Endothelial cell of umbilical vein (primary cell): ENCODE results near the gene SERPINB11. TPM values are rescaled to one million over a fixed set of nuclear protein-coding genes. Genes with fewer than 3 reads are reported as not detected.

Experiments
- BruUV-seq: library from RNA; stranded (reverse); fragments of 400-500 nt; replicated peaks from 2 replicates; lab custom pipeline; 2021; lab: Mats Ljungman, UMichigan
- CTCF ChIA-PET: fragments of 300-600, 350-600 bp; sonication (Branson Sonifier 250); formaldehyde crosslinking; loops from one replicate; lab custom pipeline; 2021; ENCODE audit warnings: antibody characterized with exemption, inconsistent platforms; lab: Charles Lee
- POLR2A ChIA-PET: fragments of 300-600, 350-600 bp; sonication (Branson Sonifier 250); formaldehyde crosslinking; loops from one replicate; lab custom pipeline; 2021; ENCODE audit warnings: antibody characterized with exemption, inconsistent platforms; lab: Charles Lee
- DNase-seq: peaks from one replicate; pipeline ENCODE4 v3.0.0-alpha.2; 2011; ENCODE audit warnings: low read depth, low spot score
- FAIRE-seq: peaks from 2 replicates; lab custom pipeline; 2011; peaks lifted over from hg19 to GRCh38; lab: Jason Lieb, UNC
- H2AFZ ChIP-seq: 2 replicates; pipeline ENCODE4 v1.6.0; 2012; ENCODE audit warnings: low read depth, low read length, control low read depth, inconsistent platforms
- H3K27ac ChIP-seq: 2 replicates; pipeline ENCODE4 v1.5.1; 2011; ENCODE audit warnings: low read depth, mild to moderate bottlenecking, control low read depth, low read length, moderate library complexity; ENCODE audit not compliant: insufficient read depth
- H3K27me3 ChIP-seq, 2 experiments: 2 replicates each; pipeline versions ENCODE4 v1.6.0 to v1.6.1; 2011; ENCODE audit warnings: low read length in 2 of 2, mixed read lengths in 1 of 2; ENCODE audit not compliant: control insufficient read depth in 2 of 2, insufficient read depth in 2 of 2
- H3K36me3 ChIP-seq, 2 experiments: 2 replicates in 1 of 2; 3 replicates in 1 of 2; pipeline ENCODE4 v1.5.1; 2011; ENCODE audit warnings: low read length in 2 of 2, mild to moderate bottlenecking in 1 of 2, moderate library complexity in 1 of 2; ENCODE audit not compliant: control insufficient read depth in 2 of 2, insufficient read depth in 2 of 2; ENCODE audit errors: extremely low read depth in 1 of 2
- H3K4me1 ChIP-seq: 3 replicates; pipeline ENCODE4 v1.5.1; 2011; ENCODE audit warnings: mild to moderate bottlenecking, low read length; ENCODE audit not compliant: control insufficient read depth, insufficient read depth; ENCODE audit errors: extremely low read depth
- H3K4me2 ChIP-seq: 2 replicates; pipeline ENCODE4 v1.6.1; 2011; ENCODE audit warnings: low read length, control low read depth, mixed read lengths; ENCODE audit not compliant: insufficient read depth
- H3K4me3 ChIP-seq, 3 experiments: fragments of 200-600 bp in 1 of 3; sonication (generic), shearing (Covaris generic) in 1 of 3; replicated peaks in 1 of 3; 2 replicates each; pipeline ENCODE4 v1.5.1; 2011 to 2016; ENCODE audit warnings: control low read depth in 3 of 3, low read length in 3 of 3, mild to moderate bottlenecking in 2 of 3, inconsistent platforms in 1 of 3, low read depth in 1 of 3, moderate library complexity in 1 of 3; ENCODE audit not compliant: insufficient read depth in 1 of 3
- H3K79me2 ChIP-seq: 2 replicates; pipeline ENCODE4 v1.6.0; 2012; ENCODE audit warnings: low read length, inconsistent platforms; ENCODE audit not compliant: control insufficient read depth, insufficient read depth
- H3K9ac ChIP-seq: replicated peaks from 2 replicates; pipeline ENCODE3; 2011; ENCODE audit warnings: low read length, control low read depth; ENCODE audit not compliant: insufficient read depth; ENCODE audit errors: extremely low read depth
- H3K9me1 ChIP-seq: replicated peaks from 3 replicates; pipeline ENCODE4 v1.6.0; 2011; ENCODE audit warnings: mild to moderate bottlenecking, low read length; ENCODE audit not compliant: control insufficient read depth, insufficient read depth; ENCODE audit errors: extremely low read depth
- H3K9me3 ChIP-seq: replicated peaks from 2 replicates; pipeline ENCODE4 v1.5.1; 2012; ENCODE audit warnings: low read length, inconsistent platforms; ENCODE audit not compliant: control insufficient read depth, insufficient read depth
- H4K20me1 ChIP-seq: replicated peaks from 2 replicates; pipeline ENCODE3; 2011; ENCODE audit warnings: mild to moderate bottlenecking, low read length; ENCODE audit not compliant: control insufficient read depth, insufficient read depth; ENCODE audit errors: extremely low read depth
- CTCF ChIP-seq, 2 donors: IDR thresholded peaks; 1 replicate in 1 of 2; 2 replicates in 1 of 2; pipeline ENCODE4 v1.5.1; 2011; ENCODE audit warnings: low read length in 2 of 2, mild to moderate bottlenecking in 2 of 2, moderate library complexity in 2 of 2, control low read depth in 1 of 2, inconsistent platforms in 1 of 2, low read depth in 1 of 2; ENCODE audit not compliant: insufficient read depth in 1 of 2; ENCODE audit errors: extremely low read depth in 1 of 2
- EZH2 ChIP-seq: IDR thresholded peaks from 2 replicates; pipeline ENCODE4 v1.6.1; 2012; ENCODE audit warnings: borderline replicate concordance, low read depth, mild to moderate bottlenecking, moderate library complexity, low read length, inconsistent platforms; ENCODE audit not compliant: severe bottlenecking
- FOS ChIP-seq: IDR thresholded peaks from 2 replicates; pipeline ENCODE4 v1.6.1; 2011; ENCODE audit warnings: mild to moderate bottlenecking, low read length, moderate library complexity, borderline replicate concordance; ENCODE audit not compliant: insufficient read depth
- GATA2 ChIP-seq: IDR thresholded peaks from 2 replicates; pipeline ENCODE4 v1.7.0; 2011; ENCODE audit warnings: low read depth, mild to moderate bottlenecking, moderate library complexity, mixed read lengths, low read length; ENCODE audit not compliant: insufficient read length, insufficient read depth
- JUN ChIP-seq: IDR thresholded peaks from 2 replicates; pipeline ENCODE4 v1.6.1; 2011; ENCODE audit warnings: borderline replicate concordance, low read depth; ENCODE audit not compliant: insufficient read length, insufficient read depth
- MAX ChIP-seq: IDR thresholded peaks from 2 replicates; pipeline ENCODE4 v1.6.1; 2011; ENCODE audit not compliant: insufficient read depth, insufficient read length
- MYC ChIP-seq: IDR thresholded peaks from one replicate; pipeline ENCODE4 v1.6.1; 2011; ENCODE audit warnings: mild to moderate bottlenecking, low read depth, low read length
- POLR2A ChIP-seq: IDR thresholded peaks from 2 replicates; pipeline ENCODE4 v1.6.1; 2012; ENCODE audit warnings: low read depth, mild to moderate bottlenecking, control low read depth, low read length
- POLR2AphosphoS5 ChIP-seq: IDR thresholded peaks from 2 replicates; pipeline ENCODE4 v1.6.1; 2012; ENCODE audit warnings: low read depth, mild to moderate bottlenecking, control low read depth, low read length, moderate library complexity; ENCODE audit not compliant: insufficient read depth
- dilution Hi-C: fragments of 300-500 bp; cut with MboI; formaldehyde crosslinking; loops from one replicate; pipeline ENCODE4 v1.15.0; 2019; ENCODE audit warnings: low sequenced_read_pairs; ENCODE audit not compliant: extremely low pct_ligation_motif_present
- intact Hi-C: fragments of 100-400 bp; cut with micrococcal nuclease; formaldehyde crosslinking; loops from one replicate; pipeline ENCODE4 v1.10.0; 2022
- polyA plus RNA-seq, 4 experiments: library from polyadenylated mRNA; depleted of rRNA in 3 of 4; stranded (reverse) in 3 of 4; unstranded in 1 of 4; fragments of >200 nt; gene quantifications; 2 replicates each; pipeline versions ENCODE4 v1.2.1 to v1.2.3, GENCODE V29; 2011 to 2012; ENCODE audit warnings: missing spikeins in 1 of 4
- total RNA-seq: library from RNA; stranded (reverse); gene quantifications from 2 replicates; pipeline ENCODE4 v1.2.3, GENCODE V29; 2021

SERPINB11 gene
- total and polyA plus RNA-seq, 2 donors (not counting 3 experiments of a cell fraction or from before 2014, with no cell fraction given) = not detected

- no TSS peak for BruUV-seq
- H3K9ac ChIP-seq = no peak overlapping the region
- H4K20me1 ChIP-seq = no peaks in the 10 kb centered on the region
- H3K36me3 ChIP-seq = no peaks in the 10 kb centered on the region
- TF ChIP-seq POLR2AphosphoS5 (no peak), MAX (no peak), POLR2A (no peak), JUN (no peak), MYC (no peak), EZH2 (no peak), FOS (no peak), GATA2 (no peak), CTCF (IDR thresholded peaks at IDR 0.05; ENCODE audit: extremely low read depth in 1 of 2, insufficient read depth in 1 of 2, low read depth in 1 of 2, low read length in 2 of 2) (no peak)
- intact Hi-C loops = no loop called here
- no peak for FAIRE-seq
- dilution Hi-C loops = no loop called here
- ChIA-PET POLR2A (no interaction called here), CTCF (no interaction called here)
- H3K9me3 ChIP-seq = no peaks in the 10 kb centered on the region
- no peak overlapping the region for H3K4me3 ChIP-seq
- DNase-seq = no peak
- no peak overlapping the region for H3K27ac ChIP-seq
- no peaks in the 10 kb centered on the region for H3K4me1 ChIP-seq
- no peak overlapping the region for H3K4me2 ChIP-seq
- H3K79me2 ChIP-seq = no peaks in the 10 kb centered on the region
- H3K9me1 ChIP-seq = no peaks in the 10 kb centered on the region
- no peak overlapping the region for H2AFZ ChIP-seq
- no peaks in the 10 kb centered on the region for H3K27me3 ChIP-seq
These were observed 59.8 kb downstream of the SERPINB11 start for GRCh38 chr18:63762518-63762917.
